ENCODE data around the gene PKD1L1. TPM values are rescaled to one million over a fixed set of nuclear protein-coding genes. Genes with fewer than 3 reads are reported as not detected.
A peak's percentile ranks its signal among the peaks of the same experiment; 100 is the strongest.
"Not testable (repeated sequence)": the region's sequence is repeated elsewhere in the genome, so short reads cannot be mapped to it uniquely, and the experiment has no call there.

PKD1L1 gene
- polyA plus RNA-seq, 12 donors, result 0.26 to 2.3 (median 0.99) TPM; not detected in 2

DNA sequence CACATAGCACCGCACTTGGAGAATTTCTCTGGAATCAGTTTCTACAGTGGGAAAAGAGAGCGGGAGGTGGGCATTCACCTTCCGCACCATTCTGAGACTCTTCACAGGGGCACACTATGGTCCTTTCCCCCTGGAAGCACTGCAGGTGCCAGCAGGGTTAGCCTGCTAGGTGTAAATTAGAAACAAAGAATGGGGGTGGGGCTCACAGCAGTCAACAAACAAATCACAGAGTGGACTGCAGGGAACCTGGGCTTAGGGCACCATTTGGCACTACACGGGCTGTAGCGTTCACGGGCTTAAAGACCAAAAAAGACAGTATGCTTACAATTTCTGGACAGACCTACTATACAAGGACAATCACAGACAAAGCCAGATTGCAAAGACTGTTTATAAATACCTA, 8.0 kb upstream of the PKD1L1 start:
- DNase-seq, result no peak

DNA sequence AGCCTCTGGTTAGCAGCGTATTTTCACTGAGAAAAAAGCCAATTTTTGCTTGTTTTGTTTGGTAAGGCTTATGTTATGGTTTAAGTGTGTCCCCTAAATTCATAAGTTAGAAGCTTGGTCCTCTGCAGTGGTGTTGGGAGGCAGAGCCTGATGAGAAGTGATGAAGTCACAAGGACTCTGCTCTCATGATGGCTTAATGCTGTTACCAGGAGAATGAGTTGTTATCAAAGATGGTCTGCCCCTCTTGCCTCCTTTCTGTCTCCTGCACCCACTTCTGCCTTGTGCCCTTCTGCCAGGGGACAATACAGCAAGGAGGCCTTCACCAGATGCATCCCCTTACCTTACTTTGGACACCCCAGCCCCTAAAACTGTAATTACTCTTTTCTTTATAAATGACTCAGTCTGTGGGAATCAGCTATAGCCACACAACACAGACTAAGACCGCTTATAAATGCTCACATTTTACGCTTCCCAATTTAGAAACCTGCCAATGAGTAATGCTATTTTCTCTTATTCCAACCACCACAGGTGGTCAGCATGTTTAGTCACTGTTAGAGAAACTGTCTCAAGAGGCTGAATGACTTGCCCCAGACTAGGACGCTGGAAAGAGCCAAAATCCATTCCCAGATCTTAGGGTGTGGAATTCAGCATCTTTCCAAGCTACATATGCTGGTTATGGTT, 6.1 kb upstream of the PKD1L1 start:
- DNase-seq, result no peak

DNA sequence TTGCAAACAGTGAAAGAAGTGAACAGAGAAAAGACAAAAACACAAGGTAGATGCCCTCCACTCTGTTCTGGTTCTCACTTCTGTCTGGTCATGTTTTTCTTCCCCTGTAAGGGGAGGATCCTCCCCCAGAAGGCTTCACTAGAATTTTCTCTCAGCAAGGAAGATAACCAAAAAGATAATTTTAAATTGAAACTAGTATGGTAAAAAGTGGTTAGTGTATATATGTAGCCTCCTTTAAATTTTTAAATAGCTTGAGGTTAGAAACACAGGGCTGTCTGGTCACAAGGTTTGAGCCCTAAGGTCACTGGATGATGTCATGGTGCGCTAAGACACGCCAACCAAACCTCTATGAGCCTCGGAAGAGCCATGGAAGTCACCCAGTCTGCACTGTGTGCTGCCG, 5.6 kb upstream of the PKD1L1 start:
- DNase-seq, result no peak

DNA sequence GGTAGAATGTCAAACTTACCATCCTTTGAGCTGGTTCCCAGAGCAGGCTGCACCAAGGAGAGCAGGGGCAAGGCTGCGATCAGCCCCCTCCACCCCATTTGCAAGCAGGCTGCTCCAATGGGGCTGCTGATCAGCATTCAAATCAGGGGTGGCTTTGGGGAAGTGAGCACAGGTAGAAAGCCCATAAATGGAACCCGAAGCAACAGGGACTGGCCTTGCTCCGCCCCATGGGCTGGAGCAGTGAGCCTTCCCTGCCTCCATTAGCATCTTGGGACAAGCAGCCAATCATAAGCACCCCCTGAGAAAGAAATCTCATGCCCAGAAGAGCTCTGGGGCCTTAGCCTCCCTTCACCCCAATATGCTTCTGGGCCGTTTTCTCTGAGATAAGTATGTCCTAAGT, 4.0 kb upstream of the PKD1L1 start:
- DNase-seq, result no peak

DNA sequence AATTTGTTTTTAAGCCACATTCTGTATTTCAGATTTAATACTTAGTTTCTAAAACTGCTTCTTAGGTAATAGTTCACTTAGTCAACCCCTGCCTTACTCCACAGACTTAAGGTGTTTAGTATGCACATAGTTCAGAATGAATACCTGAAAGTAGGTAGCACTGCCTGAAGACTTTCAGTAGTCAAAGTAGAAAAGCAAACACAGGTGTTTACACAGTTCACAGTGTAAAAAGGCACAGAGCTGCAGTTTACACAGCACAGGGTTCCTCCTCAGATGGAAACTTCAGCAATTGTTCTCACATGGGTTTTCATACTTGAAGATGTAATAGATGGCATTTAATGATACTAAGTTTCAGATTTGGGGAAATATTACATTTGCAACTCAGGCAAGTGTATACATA, 3.1 kb upstream of the PKD1L1 start:
- no peak for DNase-seq

DNA sequence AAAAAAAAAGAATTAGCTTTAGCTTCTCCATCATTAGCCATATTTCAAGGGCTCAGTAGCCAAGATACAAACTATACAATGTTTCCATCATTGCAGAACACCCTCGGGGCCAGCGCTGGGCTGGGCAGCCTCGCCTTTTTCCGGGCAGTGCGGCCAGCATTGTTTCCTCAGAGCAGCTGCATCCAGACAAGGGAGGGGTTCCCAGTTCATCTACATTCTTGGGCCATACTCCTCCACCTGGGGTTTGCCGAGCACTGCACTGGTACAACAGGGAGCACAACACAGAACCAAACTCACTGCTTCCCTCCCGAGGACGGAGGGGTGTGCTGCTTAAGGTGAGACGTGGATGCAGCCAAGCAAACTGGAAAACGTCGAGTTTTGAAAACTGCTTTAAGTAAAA, 2.4 kb upstream of the PKD1L1 start:
- DNase-seq, result peak; percentile 40

DNA sequence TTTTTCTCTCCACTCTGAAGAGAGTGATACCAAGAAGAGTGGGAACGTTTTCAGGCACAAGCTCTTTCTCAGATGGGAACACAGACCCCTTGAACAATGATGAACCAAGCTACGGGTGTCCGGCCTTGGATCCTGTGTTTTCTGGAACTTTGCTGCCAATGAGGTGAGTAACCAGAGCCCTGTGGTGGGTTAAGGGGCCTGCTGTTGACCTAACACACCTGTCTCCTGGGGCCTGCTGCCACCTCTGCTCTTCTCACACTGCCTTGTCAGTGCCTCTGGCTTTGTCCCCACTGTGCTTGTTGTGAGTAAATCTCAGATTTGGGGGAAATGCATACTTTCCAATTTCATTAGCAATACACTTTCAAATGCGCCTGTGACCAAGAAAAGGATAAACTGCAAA, 1.4 kb upstream of the PKD1L1 start:
- DNase-seq, result no peak

DNA sequence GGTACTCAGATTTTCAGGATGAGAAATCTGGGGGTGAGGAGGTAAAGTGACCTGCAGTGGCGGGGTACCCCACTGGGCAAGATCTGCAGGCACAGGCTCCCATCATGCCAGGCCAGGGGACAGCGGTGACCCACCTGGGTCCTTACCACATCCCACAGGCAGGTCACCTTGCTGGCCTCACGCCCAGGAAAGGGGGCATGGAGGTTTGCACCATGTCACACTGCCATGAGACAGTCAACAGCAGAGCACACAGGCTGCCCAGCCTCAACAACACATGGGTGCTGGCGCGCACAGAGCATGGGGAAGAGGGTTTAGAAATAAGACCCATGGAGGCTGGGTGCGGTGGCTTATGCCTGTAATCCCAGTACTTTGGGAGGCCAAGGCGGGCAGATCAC, 914 bp downstream of the PKD1L1 start:
- DNase-seq, result no peak

DNA sequence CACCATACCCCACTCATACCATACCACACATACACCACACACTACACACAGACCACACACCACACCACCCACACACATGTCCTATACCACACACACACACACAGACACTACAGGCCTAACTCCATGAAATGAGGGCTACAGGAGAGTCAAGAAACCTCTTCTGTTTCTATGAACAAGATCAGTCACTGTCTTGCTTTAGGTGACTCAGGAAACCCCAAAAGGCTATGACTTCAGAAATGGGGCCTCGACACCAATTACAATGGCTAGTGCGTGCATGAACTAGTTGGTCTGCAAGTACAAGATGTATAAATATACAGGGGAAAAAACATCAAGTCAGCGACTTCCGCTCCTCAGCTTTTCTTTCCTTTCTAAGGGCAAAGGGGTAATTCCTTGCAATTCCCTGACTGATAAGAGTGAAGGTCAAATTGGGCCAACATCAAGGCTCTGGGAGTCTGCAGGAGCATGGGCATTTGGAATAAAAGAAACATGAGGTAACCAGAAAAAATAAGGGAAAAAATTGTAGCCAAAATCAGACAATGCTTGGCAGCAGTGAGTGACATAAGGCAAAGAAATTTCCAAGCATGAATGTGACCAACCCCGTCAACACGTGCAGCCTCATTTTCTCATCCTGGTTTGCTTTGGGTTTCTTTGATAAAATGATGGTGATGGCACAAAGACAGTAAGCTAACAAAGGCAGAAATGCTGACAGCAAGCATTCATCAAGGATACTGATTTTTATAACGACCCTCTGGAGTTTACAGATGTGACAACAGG, 1.5 kb downstream of the PKD1L1 start:
- no peak for DNase-seq

DNA sequence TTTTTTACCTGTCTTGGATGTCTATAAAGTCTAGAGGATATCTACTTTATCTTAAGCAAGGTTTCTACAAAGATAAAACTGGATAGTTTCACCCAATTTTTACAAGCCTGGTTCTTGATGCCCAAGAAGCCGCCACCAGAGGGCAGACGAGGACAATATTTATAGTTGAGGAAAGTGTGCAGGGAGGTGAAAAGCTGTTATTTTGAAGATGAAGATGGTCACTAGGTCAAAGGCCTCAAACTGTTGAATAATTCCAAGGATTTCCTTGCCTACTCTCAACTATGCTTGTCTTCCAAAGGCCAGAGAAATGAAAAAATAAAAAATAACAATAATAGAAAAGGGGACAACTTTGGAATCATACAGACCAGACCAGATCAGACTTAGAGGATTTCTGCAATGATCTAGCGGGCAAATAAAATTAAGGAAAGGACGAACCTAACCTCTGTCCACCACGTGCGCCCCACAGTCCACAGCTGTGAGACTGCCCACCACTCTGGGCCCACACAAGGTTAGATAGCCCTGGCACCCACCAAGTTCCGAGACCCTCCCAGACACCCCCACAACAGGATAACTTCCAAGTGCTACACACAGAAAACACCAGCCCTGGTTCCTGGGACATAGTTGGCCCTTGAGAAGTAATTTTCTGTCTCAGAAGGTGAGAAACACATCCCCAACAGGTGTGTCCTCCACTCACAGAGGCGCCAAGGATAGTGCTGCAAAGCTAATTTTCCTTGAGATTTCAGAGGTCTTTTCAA, 2.8 kb downstream of the PKD1L1 start:
- DNase-seq, result peak; percentile 69

DNA sequence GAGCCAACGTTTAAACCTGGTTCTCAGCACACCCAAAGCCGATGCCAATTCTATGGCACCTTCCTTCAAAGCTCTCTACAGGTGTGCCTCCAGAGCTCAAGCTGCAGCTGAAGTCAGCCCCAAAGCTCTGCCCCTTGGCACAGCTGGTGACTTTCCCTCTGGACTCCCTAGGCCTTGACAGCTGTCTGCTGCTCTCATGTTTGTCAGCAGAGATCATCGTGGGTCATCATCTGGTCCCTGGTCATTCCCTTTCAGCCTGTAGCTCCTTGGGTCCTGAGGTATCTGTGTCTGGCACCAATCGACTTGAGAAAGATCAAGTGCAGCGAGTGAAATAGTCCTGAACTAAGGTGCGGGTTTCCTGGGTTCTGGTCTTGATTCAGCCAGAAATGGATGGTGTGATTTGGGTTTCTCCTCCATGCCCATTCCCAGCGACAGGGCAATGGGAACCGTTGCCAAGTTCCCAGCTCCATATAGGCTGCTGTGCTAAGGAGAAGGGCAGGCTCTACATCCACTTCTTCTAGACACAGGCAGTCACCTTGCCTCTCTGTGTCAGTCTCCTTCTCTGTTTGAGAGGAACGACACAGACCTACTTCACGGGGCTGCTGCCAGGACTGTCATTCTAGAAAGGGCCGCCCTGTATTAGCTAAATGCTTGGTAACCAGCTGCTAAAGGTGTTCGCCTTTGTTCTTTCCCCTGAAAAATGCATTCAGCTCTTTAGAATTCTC, 3.6 kb downstream of the PKD1L1 start:
- DNase-seq, result no peak

DNA sequence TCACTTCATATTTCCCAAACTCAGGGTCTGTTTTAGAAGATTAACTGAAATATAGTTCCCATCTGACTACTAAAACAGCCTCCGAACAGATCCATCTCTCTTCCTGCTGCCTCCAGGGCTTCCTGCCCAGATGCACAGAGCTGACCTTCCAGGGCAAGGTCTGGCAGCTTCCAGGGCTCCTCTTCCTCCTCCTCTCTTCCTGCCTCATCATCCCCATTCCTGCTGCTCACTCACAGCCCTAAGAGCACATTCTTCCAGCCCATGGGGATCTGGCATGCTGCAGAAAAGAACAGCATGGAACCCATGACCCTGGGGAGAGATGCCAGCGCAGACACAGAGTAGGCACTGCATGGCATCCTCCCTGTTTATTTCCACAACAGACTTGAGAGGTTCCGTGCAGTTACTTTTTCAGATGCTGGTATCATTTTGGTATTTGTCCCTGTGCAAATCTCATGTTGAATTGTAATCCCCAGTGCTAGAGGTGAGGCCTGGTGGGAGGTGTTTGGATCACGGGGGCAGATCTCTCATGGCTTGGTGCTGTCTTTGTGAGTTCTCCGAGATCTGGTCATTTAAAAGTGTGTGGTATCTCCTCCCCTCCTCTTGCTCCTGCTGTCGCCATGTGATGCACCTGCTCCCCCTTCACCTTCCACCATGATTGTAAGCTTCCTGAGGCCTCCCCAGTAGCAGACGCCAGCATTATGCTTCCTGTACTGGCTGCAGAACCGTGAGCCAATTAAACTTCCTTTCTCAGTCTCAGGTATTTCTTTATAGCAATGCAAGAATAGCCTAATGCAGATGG, 4.4 kb downstream of the PKD1L1 start:
- no peak for DNase-seq

DNA sequence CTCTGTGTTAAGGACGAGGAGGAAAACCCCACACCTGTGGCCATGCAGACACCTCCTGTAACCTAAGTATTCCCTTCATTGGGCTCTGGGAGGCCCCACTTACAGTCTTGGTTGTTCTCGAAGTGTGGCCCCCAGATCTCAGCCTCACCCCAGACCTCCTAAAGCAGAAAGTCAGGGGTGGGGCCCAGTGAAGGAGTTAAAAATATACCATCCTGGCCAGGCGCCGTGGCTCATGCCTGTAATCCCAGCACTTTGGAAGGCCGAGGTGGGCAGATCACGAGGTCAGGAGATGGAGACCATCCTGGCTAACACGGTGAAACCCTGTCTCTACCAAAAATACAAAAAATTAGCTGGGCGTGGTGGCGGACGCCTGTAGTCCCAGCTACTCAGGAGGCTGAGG, 5.6 kb downstream of the PKD1L1 start:
- not testable (repeated sequence) for DNase-seq

DNA sequence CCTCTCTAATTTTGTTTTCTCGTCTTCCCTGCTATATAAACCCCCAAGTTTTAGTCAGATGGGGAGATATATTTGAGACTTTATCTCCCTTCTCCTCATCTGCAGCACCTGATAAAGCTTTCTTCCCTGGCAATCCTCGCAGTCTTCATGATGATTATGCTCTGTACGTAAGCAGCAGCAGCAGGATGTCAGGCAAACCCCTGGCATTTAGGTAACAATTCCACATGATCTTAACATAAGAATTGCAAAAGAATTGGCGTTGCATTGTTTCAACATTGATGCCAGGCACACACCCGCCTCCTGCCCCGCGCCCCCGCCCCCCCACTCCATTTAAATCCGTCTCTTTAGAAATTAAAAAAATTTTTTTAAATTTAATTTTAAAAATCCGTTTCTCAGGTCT, 6.1 kb downstream of the PKD1L1 start:
- no peak for DNase-seq

DNA sequence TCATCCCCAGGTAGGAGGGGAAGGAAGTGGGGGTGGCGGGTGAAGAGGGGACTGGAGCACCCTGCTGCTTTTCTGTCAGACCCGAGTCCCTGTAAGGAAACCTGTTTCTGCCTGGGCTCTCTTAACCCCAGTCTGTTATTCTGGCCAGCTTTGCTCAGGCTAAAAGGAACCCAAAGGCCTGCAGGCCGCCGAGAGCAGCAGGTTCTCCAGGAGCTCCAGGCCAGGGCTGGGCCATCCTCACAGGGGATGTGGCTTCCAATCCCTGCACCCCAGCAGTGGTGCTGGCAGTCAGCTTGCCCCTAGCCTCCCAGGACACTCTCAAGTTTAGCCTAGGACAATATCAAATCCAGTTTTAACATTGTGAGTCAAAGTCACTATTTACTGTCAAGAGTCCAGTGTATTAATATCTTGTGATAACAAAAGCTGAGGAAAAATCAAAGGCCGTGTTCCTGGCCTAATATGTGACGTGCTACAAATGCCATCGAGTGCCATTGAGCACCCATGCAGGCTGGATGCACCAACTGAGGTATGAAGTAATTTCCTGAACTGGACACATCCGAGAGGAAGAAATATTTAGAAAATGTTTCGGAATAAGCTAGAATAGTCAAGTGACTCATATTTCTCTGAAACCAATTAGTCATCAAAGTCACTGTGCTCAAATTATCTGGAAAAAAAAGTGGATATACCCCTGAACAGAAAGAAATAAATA, 7.0 kb downstream of the PKD1L1 start:
- DNase-seq, result no peak

DNA sequence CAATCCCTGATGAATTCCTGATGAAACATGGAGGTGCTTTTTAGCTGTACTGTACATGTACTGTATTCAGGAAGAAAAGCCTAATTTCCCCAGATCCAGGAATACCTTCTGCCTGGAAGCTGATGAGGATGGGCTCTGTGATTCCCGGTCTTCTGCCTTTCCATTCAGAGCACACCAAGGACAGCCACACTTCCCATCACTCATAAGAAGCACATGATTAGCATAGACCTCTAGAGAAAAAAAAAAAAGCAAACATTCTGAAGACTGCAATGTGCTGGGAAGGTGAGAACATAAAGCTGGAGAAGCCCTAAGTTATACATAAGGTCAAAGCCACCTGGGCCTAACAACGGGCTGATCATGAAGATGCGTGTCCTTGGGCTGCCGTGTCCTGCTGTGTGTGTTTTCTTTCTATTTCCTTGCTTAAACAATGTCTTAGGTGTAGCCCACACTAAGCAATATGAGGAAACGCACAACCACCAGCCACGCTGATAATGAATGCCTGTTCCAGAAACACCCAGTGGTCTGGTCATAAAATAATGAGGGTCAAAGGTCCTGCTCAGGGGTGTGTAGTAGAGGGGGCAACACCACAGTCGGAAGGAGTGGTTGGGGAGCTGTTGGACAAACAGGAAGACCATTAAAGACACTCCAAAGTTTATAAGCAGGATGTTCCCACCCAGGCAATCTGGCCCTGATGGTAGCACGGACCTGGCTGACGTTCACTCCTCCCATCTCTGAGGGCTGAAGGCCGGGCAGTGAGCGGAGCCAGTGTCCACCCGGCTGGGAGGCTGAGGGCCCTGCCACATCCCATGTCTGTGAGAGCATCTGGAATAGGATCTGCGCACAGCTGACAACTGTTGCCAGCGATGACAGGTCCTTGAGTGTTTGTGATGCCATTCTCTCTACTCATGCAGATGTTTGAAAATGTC, 7.9 kb downstream of the PKD1L1 start:
- no peak for DNase-seq

DNA sequence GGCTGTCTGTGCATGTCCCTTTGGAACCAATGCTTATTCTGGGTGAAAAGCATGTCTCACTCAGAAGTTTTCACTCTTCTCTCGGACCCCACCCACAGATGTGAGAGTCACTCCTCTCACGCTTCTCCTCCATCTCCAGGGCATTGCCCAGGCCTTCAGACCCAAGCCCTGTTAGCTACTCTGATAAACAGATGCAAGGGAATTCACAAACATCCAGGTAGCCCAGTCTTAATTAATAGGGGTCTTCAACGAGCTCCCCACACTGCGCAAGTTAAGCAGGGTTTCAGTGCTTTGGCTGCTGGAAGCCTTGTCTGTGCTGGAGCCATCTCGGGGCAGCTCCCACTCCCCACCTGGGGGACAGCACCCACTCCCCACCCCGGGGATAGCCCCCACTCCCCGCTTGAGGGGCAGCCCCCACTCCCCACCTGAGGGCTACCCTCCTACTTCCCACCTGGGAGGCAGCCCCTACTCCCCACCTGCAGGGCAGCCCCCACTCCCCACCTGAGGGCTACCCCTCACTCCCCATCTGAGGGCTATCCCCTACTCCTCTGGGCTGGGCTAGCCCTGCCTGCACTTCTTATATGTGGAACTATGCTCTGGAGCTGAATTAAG, 8.7 kb downstream of the PKD1L1 start:
- DNase-seq, result no peak

DNA sequence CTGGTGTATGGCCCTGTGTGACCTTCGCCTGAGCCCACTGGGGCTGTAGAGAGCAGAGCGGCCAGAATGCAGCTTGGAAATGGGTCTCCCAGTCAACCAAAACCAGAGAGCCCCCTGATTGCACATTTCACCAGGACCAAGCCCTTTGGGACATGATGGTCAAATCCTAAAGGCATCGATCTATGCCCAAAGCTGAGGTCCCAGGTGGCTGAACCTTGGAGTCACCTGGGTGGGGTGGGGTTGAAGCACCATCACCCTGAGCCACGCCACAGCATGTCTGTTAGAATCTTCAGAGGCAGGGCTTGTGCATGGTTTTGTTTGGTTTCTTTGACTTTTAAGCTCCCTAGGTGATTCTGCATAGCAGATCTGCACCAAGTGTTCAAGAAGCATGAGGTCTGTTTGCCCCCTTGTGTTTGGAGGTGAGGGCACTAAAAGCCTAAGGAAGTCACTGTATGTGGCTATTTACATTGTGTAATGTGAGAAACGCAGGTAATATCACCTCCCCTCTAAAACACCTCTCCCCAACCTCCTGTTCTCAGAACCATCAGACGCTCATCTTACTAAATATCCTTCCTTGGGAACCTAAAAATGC, 9.6 kb downstream of the PKD1L1 start:
- DNase-seq, result no peak
